GM21529 (cell line): ENCODE results near the gene MTMR2.
"Not testable (repeated sequence)": the region's sequence is repeated elsewhere in the genome, so short reads cannot be mapped to it uniquely, and the experiment has no call there.

Experiments used
- ATAC-seq: cut with Tn5 transposase; IDR thresholded peaks from one replicate; pipeline ENCODE4 v1.9.1; 2021; ENCODE audit not compliant: unreplicated experiment

The MTMR2 gene

DNA sequence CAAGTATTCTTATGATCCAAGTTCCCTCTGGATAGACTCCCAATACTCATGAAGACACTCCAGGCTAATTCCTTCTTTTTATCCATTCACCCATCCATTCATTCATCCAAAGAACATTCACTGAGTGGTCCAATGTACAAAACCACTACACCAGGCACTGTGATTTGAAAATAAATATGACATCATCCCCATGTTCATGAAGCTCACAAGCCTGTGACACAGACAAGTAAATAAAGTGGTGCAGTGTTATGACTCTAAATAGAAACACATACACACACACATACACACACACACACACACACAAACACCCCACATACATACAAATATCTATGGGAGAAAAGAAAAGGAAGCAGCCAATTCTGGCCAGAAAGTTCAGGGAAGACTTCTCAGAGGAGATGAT lies 35.5 kb downstream of the MTMR2 start:
- ATAC-seq = no peak

DNA sequence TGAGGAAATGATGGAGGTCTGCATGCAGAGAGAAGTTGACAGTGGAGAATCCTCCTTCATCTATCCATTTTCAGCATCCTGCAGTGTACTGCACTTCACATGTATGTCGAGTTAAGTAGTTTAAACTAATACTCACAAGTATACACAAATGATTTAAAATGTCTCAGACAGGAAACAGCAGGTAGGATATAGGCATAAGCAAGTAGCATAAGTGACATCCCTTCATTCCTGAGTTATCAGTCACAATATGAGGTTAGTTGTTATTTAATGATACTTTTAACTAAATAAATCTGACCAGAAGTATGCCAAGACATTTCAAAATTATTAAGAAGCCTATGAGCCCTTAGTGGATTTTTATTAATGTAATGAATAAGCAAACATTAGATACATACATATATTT lies 37.4 kb downstream of the MTMR2 start:
- ATAC-seq = no peak

DNA sequence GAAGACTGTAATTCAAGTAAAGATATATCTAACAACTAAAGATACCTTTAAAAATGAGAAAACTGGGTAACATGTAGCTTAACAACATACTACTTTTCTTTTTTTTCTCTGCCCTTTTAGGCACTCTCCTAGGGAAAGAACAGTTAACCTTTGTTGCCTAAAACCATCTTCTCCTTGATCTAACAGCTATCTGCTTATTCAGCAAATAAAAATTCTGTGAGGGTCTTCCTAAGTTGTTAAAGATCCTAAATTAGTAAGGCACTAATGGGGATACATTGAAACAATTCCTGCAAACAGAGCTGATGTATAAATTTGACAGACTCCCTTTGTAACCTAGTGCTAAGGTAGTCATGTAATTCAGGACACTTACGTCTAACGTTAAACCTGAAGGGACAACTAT lies 39.1 kb downstream of the MTMR2 start:
- ATAC-seq = no peak

DNA sequence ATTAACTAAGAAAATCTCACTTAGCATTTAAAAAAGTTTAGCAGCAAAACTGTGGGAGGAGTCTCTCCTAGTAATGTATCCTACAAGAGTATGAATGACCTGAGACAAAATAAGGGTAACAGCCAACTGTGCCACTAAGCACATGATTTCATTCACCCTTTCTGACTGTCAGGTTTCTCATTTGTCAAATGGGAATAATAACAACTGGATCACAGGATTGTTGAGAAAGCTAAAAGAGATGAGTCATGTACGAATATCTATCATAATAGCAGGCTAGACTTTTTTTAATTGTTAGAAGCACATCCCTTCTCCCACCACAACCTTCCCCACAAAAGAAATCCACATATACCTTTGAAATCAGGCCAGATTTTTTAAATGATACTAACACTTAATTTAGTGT lies 39.5 kb downstream of the MTMR2 start:
- ATAC-seq = no peak

DNA sequence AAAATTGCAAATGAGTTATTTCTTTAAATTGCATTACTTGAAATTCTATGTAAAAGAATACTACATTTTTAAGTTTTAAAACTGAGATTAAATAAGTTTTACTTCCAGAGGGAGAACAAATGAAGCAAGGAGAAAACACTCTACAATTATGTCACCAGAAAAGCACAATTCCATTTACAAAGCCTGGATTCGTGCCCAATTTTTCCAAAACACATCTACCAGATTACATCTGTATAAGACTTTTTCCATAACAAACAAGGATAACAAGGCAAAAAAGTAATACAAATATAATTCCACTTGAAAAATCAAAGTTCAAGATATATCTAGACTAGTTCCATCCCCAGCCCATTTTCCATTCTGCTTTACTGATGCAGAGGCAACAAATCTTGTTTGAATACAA lies 40.5 kb downstream of the MTMR2 start:
- no peak for ATAC-seq

DNA sequence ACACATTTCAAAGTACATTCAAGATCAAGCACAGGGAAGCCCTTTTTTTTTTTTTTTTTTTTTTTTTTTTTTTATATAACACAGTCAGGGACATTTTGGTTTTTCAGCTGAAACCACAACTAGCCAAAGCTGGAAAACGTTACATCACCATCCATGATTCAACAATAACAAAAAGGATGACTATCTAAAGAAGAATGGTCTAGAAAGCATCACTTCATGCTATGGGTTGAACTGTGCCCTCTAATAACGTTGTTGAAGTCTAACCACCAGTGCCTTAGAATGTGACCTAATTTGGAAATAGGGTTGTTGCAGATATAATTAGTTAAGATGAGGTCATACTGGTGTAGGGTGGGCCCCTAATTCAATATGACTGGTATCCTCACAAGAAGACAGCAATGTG lies 46.6 kb downstream of the MTMR2 start:
- ATAC-seq = no peak

DNA sequence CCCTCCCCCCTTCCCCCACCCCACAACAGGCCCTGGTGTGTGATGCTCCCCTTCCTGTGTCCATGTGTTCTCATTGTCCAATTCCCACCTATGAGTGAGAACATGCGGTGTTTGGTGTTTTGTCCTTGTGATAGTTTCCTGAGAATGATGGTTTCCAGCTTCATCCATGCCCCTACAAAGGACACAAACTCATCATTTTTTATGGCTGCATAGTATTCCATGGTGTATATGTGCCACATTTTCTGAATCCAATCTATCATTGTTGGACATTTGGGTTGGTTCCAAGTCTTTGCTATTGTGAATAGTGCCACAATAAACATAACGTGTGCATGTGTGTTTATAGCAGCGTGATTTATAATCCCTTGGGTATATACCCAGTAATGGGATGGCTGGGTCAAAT lies 53.0 kb downstream of the MTMR2 start:
- not testable (repeated sequence) for ATAC-seq

DNA sequence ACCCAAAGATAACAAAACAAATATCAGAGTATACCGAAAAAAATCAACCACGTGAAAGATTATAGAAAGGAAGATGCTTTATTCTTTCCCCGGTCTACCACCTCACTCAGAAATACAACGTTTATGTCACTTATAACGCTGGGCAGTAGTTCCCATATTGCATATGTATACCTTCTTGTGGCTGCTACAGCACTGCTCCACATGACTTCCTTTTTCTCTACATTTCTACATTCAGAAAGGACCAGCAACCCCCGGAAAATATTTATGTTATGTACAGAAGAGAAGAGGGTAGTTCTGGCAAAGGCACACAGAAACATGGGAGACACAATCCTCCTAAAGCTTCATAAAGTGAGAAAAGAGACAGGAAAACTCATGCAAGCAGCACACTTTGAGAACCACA lies 56.8 kb downstream of the MTMR2 start:
- ATAC-seq = no peak

DNA sequence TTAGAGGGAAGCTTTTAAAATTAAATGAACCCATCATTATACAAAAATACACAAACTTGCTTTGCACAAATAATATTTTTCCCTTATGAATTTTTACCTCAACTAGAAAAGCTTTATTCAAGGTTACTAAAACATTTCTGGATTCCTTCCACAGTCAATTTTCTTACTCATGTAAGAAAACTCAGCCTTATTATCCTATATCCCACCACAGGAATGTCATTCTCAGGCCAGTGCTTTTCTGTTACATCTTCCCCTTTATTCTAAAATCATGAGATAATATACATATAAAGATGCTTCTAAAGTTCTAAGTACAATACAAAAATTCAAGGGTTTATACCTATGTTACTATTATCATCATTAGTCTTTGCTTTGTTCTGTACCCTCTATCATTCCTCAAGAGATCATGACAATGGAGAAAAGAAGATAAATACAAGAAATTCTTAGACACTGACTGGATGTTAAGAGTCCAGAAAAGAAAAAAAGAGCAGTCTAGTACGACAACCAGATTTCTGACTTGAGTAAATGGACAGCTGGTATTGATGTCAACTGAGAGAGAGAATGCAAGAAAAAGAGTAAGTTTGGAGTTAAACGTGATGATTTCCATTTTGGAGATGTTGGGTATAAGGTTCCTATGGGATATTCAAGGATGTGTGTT lies 60.3 kb downstream of the MTMR2 start:
- no peak for ATAC-seq

DNA sequence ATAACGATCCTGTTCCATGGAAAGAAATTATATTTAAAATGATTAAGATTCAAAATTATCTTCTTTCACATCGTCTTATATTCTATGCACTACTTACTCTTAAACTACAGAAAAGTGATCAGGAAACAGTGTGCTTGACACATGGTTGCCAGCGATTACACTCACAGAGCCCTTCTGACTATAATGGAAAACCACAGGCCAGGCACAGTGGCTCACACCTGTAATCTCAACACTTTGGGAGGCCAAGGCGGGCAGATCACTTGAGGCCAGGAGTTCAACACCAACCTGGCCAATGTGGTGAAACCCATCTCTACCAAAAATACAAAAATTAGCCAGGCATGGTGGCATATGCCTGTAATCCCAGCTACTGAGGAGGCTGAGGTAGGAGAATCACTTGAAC lies 63.9 kb downstream of the MTMR2 start:
- ATAC-seq = not testable (repeated sequence)

DNA sequence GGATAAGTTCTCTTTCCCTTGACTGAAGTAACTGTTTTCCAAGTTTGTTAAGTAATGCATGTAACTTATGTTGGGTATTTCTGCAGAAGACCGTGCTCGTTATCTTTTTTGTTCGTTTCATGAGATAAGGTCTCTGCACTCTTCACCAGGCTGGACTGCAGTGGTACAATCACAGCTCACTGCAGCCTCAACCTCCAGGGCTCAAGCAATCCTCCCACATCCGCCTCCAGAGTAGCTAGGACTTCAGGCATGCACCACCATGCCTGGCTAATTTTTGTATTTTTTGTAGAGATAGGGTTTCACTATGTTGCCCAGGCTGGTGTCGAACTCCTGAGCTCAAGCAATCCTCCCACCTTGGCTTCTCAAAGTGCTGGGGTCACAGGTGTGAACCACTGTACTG lies 69.5 kb downstream of the MTMR2 start:
- not testable (repeated sequence) for ATAC-seq

DNA sequence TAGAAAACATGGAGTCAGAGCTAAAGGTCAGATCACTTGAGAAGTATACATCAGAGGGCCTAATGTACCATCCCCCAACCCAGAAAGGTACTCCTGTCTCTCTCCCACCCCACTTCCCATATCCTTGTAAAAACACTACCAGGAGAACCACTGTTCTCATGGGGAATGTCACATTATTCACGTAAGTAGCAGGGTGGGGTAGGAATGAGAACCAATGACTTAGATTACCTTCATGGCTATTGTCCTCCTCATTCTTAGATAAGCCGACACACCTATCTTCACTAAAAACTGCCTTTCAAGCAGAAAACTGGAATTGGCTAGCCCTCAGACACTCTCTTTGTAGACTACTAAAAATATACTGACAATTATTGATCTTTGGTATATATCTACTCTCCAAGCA lies 70.0 kb downstream of the MTMR2 start:
- no peak for ATAC-seq

DNA sequence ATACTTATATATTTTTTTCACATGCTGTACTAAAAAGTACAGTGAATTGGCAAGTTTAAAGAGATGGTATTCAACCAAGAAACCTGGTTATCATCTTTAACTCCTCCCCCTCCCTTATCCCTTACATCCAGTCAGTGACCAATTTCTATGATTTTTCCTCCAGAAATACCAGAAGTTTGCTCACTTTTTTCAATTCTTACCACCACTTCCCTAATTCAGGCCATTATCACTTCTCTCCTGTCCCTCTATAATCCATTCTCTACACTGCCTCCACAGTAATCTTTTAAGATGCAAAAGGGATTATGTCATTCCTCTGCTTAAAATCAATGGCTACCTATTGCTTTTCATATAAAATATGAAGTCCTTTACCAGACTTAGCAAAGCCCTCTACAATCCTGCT lies 70.8 kb downstream of the MTMR2 start:
- no peak for ATAC-seq

DNA sequence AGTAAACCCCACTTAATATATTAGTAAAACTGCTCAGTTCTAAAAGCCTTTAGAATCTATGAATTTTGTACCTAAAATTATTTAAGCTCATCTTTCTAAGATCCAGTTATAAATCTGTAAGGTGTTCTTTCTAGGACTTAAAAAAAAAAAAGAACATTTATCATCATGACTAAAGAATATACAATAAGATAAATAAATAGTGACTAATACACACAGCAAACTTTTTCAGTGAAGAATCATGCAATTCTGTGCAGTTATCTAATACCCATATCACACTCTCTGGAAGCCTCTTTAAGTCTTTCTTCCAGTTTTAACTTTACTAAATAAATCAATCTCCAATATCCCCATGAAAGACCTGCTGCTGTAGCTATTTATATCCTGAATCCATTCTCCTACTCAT lies 73.8 kb downstream of the MTMR2 start:
- no peak for ATAC-seq

DNA sequence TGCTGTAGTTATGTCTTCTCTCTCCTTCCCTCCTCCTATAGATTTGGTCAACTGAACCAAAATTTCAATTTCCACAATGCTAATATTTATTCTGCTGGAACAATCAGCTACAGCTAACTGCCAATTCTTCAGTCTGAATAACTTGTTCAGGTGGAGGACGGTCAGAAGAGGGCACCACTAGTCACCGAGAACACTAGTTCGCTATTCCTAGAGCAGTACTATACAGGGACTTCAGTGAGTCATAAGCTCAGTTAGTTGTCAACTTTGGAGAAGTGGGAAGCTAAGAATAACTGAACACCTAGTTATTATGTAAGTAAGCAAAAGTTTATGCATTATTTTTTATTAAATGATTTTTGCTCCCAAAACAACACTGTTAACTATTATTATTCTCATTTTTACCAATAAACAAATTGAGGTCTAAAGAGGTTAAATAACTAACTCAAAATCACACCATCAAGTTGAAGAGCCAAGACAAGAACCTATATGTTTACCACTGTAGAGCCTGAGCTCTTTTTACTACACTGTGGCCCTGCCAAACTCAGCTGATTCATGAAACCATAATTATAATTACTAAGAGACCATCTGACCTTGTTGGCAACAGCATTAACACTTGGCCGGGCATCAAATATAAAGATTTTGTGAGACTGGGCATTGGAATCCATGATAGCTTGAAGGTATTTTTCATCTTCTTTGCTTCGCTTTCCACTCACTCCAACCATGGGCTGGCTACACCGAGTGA lies 74.7 kb downstream of the MTMR2 start:
- ATAC-seq = peak; percentile 58

DNA sequence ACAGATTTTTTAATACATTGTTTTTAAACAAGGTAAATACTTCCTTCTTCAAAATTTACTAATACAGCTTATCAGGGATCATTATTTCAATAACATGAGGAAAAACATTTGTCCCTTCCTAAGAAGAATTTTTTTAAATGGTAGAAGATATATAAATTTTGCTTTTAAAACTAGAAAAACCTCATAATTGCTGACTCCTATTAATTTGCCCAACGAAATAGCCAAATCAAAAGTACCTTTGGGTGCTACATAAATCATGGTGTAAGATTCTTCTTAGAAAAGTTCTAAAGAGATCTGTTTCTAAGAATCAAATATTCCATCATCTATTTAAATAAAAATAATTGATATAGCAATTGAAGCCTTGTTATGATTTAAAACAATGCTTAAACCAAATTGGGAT lies 78.7 kb downstream of the MTMR2 start:
- ATAC-seq = no peak

DNA sequence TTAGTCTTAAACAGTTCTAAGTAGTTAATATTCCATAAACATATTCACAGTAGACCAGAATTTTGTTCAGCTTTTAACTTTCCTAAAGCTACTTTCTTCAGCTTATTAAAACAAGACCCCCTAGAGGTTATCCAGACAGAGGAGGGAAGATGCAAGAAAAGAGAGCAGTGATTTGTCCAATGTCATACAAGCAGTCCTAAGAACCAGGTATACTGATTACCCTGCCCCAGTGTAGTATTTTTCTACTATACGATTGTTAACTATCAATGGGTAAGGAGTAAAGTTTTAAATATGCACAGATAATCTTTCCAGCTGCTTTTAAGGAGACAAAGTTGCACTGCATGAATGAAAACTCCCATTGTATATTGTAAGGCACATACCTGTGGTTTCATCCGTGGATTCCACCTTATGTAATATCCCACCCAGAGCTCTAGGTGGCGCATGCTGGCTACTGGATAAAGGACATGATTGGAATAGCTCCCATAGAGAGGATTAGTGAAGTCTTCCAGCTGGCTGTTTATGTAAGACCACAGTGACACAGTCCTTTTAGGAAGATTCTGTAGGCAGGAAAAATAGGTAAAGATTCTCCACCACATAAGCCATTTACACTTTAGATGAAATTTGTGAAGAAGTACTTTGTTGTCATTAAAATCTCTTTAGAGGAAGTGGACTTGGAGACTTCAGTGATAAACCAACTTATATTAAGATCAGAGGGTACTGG lies 88.0 kb downstream of the MTMR2 start:
- peak; percentile 97 for ATAC-seq

DNA sequence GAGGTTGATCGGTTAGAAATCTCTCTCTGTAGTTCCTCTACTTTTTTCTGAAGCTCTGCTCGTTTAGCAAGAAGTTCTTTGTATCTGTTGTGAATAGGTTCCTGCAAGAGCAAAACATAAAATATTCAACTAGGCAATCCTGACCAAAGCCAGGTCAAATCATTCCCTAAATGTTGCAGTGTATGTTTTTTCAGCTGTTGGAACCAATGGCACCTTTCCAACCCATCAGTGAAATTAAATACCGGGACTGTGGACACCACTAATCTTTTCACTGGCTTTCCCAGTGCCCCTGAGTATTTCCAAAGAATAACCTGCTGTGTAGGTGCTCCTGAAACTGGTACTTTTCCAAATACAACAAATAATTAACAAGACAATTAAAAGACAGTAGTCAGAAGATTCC lies 88.6 kb downstream of the MTMR2 start:
- no peak for ATAC-seq

DNA sequence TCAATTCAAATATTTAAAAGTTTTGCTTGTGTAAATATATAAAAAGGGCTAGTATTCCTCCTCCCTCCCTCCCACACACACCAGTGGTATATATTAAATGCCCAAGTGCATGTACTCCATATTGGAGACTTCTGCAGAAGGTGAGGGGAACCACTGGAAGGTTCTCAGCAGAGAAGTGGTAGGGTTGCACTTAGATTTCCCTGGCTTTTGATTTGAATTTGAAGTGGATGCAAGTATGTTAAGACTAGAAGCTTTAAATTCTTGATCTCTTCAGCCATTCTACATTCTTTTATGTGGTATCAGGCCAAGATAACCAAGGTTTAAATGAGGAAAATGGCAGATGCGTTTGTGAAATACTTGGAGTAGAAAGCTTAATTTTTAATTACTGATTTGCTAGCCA lies 90.5 kb downstream of the MTMR2 start:
- no peak for ATAC-seq

DNA sequence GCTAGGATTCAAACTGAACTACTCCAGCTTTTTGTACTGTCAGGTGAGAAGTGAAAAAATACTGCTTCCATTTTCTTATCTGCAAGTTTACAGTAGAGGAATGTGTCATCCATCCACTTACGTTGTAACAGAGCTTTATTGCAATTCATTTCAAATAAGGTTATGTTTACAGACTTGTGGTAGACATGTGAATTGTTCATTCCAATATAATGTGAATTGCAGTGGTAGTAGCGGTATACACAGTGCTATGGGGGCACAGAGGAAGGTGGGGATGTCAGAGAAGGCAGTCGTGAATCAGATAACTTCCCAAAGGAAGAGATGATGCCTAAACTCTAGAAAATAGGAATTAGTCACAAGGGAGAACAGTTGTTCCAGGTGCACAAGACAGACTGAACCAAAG lies 91.1 kb downstream of the MTMR2 start:
- ATAC-seq = no peak

DNA sequence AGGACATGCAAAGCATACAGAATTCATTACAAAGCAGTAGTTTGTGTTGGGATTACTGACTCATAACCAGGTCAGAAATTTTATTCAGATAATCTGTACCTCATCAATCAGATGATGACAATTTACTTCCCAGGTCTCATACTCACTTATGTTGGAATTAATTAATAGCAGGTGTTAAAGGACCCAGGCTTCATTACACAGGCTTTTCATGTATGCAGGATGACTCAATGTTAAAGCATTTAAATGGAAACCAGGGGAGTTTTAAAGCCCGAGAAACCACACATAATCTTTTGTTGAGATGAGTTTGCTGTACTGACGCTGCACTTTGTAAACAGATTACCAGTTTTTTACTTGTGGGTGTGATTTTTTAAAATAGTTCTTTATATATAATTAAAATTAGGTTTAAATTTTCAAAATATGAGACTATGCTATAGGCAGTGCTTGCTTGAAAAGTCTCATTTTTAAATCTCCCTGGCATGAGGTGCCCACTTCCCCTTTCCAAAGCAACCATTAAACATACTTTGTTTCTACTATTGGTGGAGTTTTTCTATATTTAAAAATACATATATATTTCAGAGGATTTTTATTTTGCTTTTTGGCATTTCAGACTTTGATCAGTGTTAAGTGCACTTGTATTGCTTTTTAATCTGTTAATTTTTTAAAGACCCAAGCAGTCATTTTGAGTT lies 92.6 kb downstream of the MTMR2 start:
- ATAC-seq = no peak
